ENCODE results near the gene NOS3. TPM values are rescaled to one million over a fixed set of nuclear protein-coding genes. Genes with fewer than 3 reads are reported as not detected.

Gene NOS3
- polyA plus RNA-seq, 1 donor from 2014 or later = not detected

GRCh38 chr7:150955519-150956394 lies 35.1 kb upstream of the NOS3 start:
- H4K20me1 ChIP-seq (ENCODE audit: insufficient read depth) = no peaks in the 10 kb centered on the region
- no peak overlapping the region for H3K27ac ChIP-seq (ENCODE audit: low read length)
- peaks cover 8% of the 10 kb centered on the region for H3K36me3 ChIP-seq (ENCODE audit: insufficient read depth, low read length)
- TF ChIP-seq MXI1 (conservative IDR thresholded peaks at IDR 0.05; ENCODE audit: poor library complexity, severe bottlenecking) (no peak), POLR2AphosphoS5 (IDR thresholded peaks at IDR 0.05) (no peak), REST (IDR thresholded peaks at IDR 0.05; ENCODE audit: borderline replicate concordance) (no peak), TAF1 (IDR thresholded peaks at IDR 0.05; ENCODE audit: low read depth) (no peak)
- no peaks in the 10 kb centered on the region for H3K9me2 ChIP-seq (ENCODE audit: insufficient read depth, low read length)
- H3K79me2 ChIP-seq (replicated peaks; ENCODE audit: insufficient read depth, low read length) = no peaks in the 10 kb centered on the region
- no peaks in the 10 kb centered on the region for H3K27me3 ChIP-seq (ENCODE audit: insufficient read depth, low read depth, low read length)
- no peak overlapping the region for H3K4me2 ChIP-seq (ENCODE audit: low read length)
- no peak overlapping the region for H3K4me3 ChIP-seq (ENCODE audit: low read length)
- no peak overlapping the region for H2AFZ ChIP-seq (ENCODE audit: low read depth, low read length)
- H3F3A ChIP-seq (ENCODE audit: insufficient read depth, low read length, poor library complexity, severe bottlenecking) = no peaks in the 10 kb centered on the region
- no peaks in the 10 kb centered on the region for H3K9me3 ChIP-seq (ENCODE audit: low read length)
- no peak overlapping the region for H3K9ac ChIP-seq (ENCODE audit: low read length)

- TF ChIP-seq MXI1 (conservative IDR thresholded peaks at IDR 0.05; ENCODE audit: poor library complexity, severe bottlenecking) (no peak), CTCF (IDR thresholded peaks at IDR 0.05; ENCODE audit: poor library complexity, severe bottlenecking) (no peak), EP300 (conservative IDR thresholded peaks at IDR 0.05; ENCODE audit: poor library complexity, severe bottlenecking) (no peak), EZH2 (IDR thresholded peaks at IDR 0.05; ENCODE audit: borderline replicate concordance, insufficient read depth, low read length, poor library complexity, severe bottlenecking) (no peak), TAF1 (IDR thresholded peaks at IDR 0.05; ENCODE audit: low read depth) (no peak), RAD21 (conservative IDR thresholded peaks at IDR 0.05) (no peak), REST (IDR thresholded peaks at IDR 0.05; ENCODE audit: borderline replicate concordance) (no peak), SMC3 (conservative IDR thresholded peaks at IDR 0.05; ENCODE audit: poor library complexity) (no peak), POLR2AphosphoS5 (IDR thresholded peaks at IDR 0.05) (no peak)
Measured at GRCh38 chr7:150956395-150957132, 34.3 kb upstream of the NOS3 start.

More at GRCh38 chr7:150956395-150957132, 34.3 kb upstream of the NOS3 start:
- no peaks in the 10 kb centered on the region for H3K27me3 ChIP-seq (ENCODE audit: insufficient read depth, low read depth, low read length)
- H3K9me3 ChIP-seq (ENCODE audit: low read length) = no peaks in the 10 kb centered on the region
- peaks cover 1% of the 10 kb centered on the region for H3K36me3 ChIP-seq (ENCODE audit: insufficient read depth, low read length)
- no peaks in the 10 kb centered on the region for H3K9me2 ChIP-seq (ENCODE audit: insufficient read depth, low read length)
- no peaks in the 10 kb centered on the region for H4K20me1 ChIP-seq (ENCODE audit: insufficient read depth)
- no peak overlapping the region for H3K9ac ChIP-seq (ENCODE audit: low read length)
- H3F3A ChIP-seq (ENCODE audit: insufficient read depth, low read length, poor library complexity, severe bottlenecking) = no peaks in the 10 kb centered on the region
- no peak overlapping the region for H2AFZ ChIP-seq (ENCODE audit: low read depth, low read length)
- H3K4me2 ChIP-seq (ENCODE audit: low read length) = no peak overlapping the region
- no peak overlapping the region for H3K4me3 ChIP-seq (ENCODE audit: low read length)
- no peaks in the 10 kb centered on the region for H3K79me2 ChIP-seq (replicated peaks; ENCODE audit: insufficient read depth, low read length)
- H3K27ac ChIP-seq (ENCODE audit: low read length) = no peak overlapping the region
